ENCODE data around the gene HDAC5.

HDAC5 gene

GRCh38 chr17:44097110-44097958 lies 26.1 kb downstream of the HDAC5 start:
- H3K4me3 ChIP-seq (ENCODE audit: low read depth, low read length): no peak overlapping the region
- no peak for DNase-seq (ENCODE audit: low read depth)
- TF ChIP-seq CTCF (IDR thresholded peaks at IDR 0.05; ENCODE audit: insufficient read depth, low read depth, low read length, missing control alignments): no peak

- DNase-seq (ENCODE audit: low read depth): peak; percentile 38
- no peak overlapping the region for H3K4me3 ChIP-seq (ENCODE audit: low read depth, low read length)
- no peak for TF ChIP-seq CTCF (IDR thresholded peaks at IDR 0.05; ENCODE audit: insufficient read depth, low read depth, low read length, missing control alignments)
These were observed 27.6 kb downstream of the HDAC5 start for GRCh38 chr17:44095647-44096496.

- no peak for DNase-seq (ENCODE audit: low read depth)
- no peak overlapping the region for H3K4me3 ChIP-seq (ENCODE audit: low read depth, low read length)
- no peak for TF ChIP-seq CTCF (IDR thresholded peaks at IDR 0.05; ENCODE audit: insufficient read depth, low read depth, low read length, missing control alignments)
These were observed 28.1 kb downstream of the HDAC5 start for GRCh38 chr17:44095388-44095646.

GRCh38 chr17:44094701-44095387 lies 28.6 kb downstream of the HDAC5 start:
- no peak overlapping the region for H3K4me3 ChIP-seq (ENCODE audit: low read depth, low read length)
- no peak for DNase-seq (ENCODE audit: low read depth)
- no peak for TF ChIP-seq CTCF (IDR thresholded peaks at IDR 0.05; ENCODE audit: insufficient read depth, low read depth, low read length, missing control alignments)

GRCh38 chr17:44093231-44093900 lies 30.1 kb downstream of the HDAC5 start:
- H3K4me3 ChIP-seq (ENCODE audit: low read depth, low read length): no peak overlapping the region
- no peak for TF ChIP-seq CTCF (IDR thresholded peaks at IDR 0.05; ENCODE audit: insufficient read depth, low read depth, low read length, missing control alignments)
- no peak for DNase-seq (ENCODE audit: low read depth)

- no peak for DNase-seq (ENCODE audit: low read depth)
- no peak for TF ChIP-seq CTCF (IDR thresholded peaks at IDR 0.05; ENCODE audit: insufficient read depth, low read depth, low read length, missing control alignments)
- H3K4me3 ChIP-seq (ENCODE audit: low read depth, low read length): no peak overlapping the region
These were observed 31.4 kb downstream of the HDAC5 start for GRCh38 chr17:44092051-44092450.
